Tibial nerve (tissue), 4 donors: ENCODE data around the gene DCAF8L2. TPM values are rescaled to one million over a fixed set of nuclear protein-coding genes. Genes with fewer than 3 reads are reported as not detected.

Experiments used
- DNase-seq, 2 donors: peaks; one replicate each; pipeline ENCODE4 v3.0.0-alpha.2; 2019; ENCODE audit warnings: low spot score in 2 of 2
- H3K27ac ChIP-seq, 4 donors: fragments of 200-600 bp; sonication (generic) in 3 of 4; one replicate each; pipeline ENCODE4 v1.5.1; 2017 to 2019; ENCODE audit warnings: mild to moderate bottlenecking in 1 of 4
- H3K27me3 ChIP-seq, 2 donors: fragments of 200-600 bp; sonication (generic) in 1 of 2; one replicate each; pipeline versions ENCODE4 v1.5.1 to v1.6.0; 2017 to 2019
- H3K36me3 ChIP-seq, 3 donors: fragments of 200-600 bp; sonication (generic); one replicate each; pipeline ENCODE4 v1.5.1; 2018 to 2019
- H3K4me1 ChIP-seq, 4 donors: fragments of 200-600 bp; sonication (generic) in 3 of 4; one replicate each; pipeline ENCODE4 v1.5.1; 2017 to 2019
- H3K4me3 ChIP-seq, 4 donors: fragments of 200-600 bp; sonication (generic) in 3 of 4; one replicate each; pipeline ENCODE4 v1.5.1; 2017 to 2019; ENCODE audit warnings: mild to moderate bottlenecking in 1 of 4, moderate library complexity in 1 of 4
- H3K9me3 ChIP-seq, 4 donors: fragments of 200-600 bp; sonication (generic) in 3 of 4; one replicate each; pipeline ENCODE4 v1.5.1; 2017 to 2019
- EP300 ChIP-seq, 2 donors: sonication (generic); formaldehyde crosslinking; IDR thresholded peaks; one replicate each; pipeline ENCODE4 v1.6.1; 2017; ENCODE audit warnings: antibody characterized with exemption in 2 of 2, mild to moderate bottlenecking in 1 of 2
- POLR2A ChIP-seq, 2 donors: fragments of 450-650 bp; IDR thresholded peaks; one replicate each; pipeline ENCODE4 v1.6.1; 2017; ENCODE audit warnings: antibody characterized with exemption in 2 of 2, mild to moderate bottlenecking in 2 of 2, moderate library complexity in 2 of 2
- WGBS, 2 donors: methylation state at CpG; one replicate each; pipeline ENCODE4 v1.1.5; 2018; 5-methylcytosine and 5-hydroxymethylcytosine counted together
- total RNA-seq, 4 donors: library from RNA; depleted of rRNA; stranded (reverse); fragments of >200 nt; gene quantifications; one replicate each; pipeline ENCODE4 v1.1.0, GENCODE V29; 2016
- TF ChIP-seq, protein P1 (sequence below), 5 experiments: fragments of 200-600 bp in 3 of 5; fragments of 450-650 bp in 2 of 5; sonication (generic) in 3 of 5; IDR thresholded peaks; one replicate each; pipeline ENCODE4 v1.5.1; 2016 to 2019; ENCODE audit warnings: antibody characterized with exemption in 5 of 5, mild to moderate bottlenecking in 3 of 5, moderate library complexity in 2 of 5

DCAF8L2 gene
- total RNA-seq, 4 donors from 2014 or later, result not detected

- DNase-seq, result no peak
- TF ChIP-seq, protein P1, sequence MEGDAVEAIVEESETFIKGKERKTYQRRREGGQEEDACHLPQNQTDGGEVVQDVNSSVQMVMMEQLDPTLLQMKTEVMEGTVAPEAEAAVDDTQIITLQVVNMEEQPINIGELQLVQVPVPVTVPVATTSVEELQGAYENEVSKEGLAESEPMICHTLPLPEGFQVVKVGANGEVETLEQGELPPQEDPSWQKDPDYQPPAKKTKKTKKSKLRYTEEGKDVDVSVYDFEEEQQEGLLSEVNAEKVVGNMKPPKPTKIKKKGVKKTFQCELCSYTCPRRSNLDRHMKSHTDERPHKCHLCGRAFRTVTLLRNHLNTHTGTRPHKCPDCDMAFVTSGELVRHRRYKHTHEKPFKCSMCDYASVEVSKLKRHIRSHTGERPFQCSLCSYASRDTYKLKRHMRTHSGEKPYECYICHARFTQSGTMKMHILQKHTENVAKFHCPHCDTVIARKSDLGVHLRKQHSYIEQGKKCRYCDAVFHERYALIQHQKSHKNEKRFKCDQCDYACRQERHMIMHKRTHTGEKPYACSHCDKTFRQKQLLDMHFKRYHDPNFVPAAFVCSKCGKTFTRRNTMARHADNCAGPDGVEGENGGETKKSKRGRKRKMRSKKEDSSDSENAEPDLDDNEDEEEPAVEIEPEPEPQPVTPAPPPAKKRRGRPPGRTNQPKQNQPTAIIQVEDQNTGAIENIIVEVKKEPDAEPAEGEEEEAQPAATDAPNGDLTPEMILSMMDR (IDR thresholded peaks at IDR 0.05), result no peak
- TF ChIP-seq EP300 (IDR thresholded peaks at IDR 0.05) (no peak), POLR2A (IDR thresholded peaks at IDR 0.05) (no peak)
- 71 to 83% methylated on average over 2 of the region's 2 CpGs for WGBS, 2 donors
- H3K4me3 ChIP-seq, result no peak overlapping the region
- H3K27ac ChIP-seq, result no peak overlapping the region
- no peaks in the 10 kb centered on the region for H3K4me1 ChIP-seq
- H3K36me3 ChIP-seq, result no peaks in the 10 kb centered on the region
- no peaks in the 10 kb centered on the region for H3K9me3 ChIP-seq
- H3K27me3 ChIP-seq, result no peaks in the 10 kb centered on the region
Observed at GRCh38 chrX:27671234-27671633, 81.1 kb downstream of the DCAF8L2 start.

GRCh38 chrX:27674491-27674890 lies 84.3 kb downstream of the DCAF8L2 start:
- Histone ChIP-seq H3K27me3 (no peaks in the 10 kb centered on the region), H3K27ac (no peak overlapping the region), H3K4me3 (no peak overlapping the region), H3K9me3 (no peaks in the 10 kb centered on the region), H3K4me1 (no peaks in the 10 kb centered on the region), H3K36me3 (no peaks in the 10 kb centered on the region)
- WGBS, 2 donors, result 75 to 84% methylated on average over 4 of the region's 4 CpGs
- TF ChIP-seq, protein P1 (IDR thresholded peaks at IDR 0.05), result no peak
- TF ChIP-seq POLR2A (IDR thresholded peaks at IDR 0.05) (no peak), EP300 (IDR thresholded peaks at IDR 0.05) (no peak)
- DNase-seq, result no peak

DNA sequence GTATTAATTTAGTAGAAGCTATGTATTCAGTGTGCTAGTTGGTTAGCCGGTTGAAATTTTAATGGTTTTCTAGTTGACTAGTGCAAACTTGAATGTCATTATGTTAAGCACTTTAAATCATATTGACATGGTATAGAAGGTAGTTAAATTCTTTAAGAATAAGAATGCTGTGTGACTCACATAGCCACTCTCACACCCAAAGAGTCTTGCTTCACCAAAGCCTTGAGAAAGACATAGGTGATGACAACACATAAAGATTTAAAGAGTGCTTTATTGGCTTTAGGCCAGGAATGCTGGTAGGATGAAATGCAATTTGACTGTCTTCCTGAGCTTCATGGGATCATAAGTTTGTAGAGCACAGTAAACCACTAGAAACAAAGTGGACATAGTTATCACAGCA lies 85.3 kb downstream of the DCAF8L2 start:
- no peak overlapping the region for H3K4me3 ChIP-seq
- TF ChIP-seq EP300 (IDR thresholded peaks at IDR 0.05), result no peak
- TF ChIP-seq POLR2A (IDR thresholded peaks at IDR 0.05), result no peak
- no peaks in the 10 kb centered on the region for H3K9me3 ChIP-seq
- H3K27me3 ChIP-seq, result no peaks in the 10 kb centered on the region
- DNase-seq, result no peak
- 92 to 95% methylated on average over 1 of the region's 1 CpG for WGBS, 2 donors
- no peaks in the 10 kb centered on the region for H3K4me1 ChIP-seq
- H3K27ac ChIP-seq, result no peak overlapping the region
- H3K36me3 ChIP-seq, result no peaks in the 10 kb centered on the region

DNA sequence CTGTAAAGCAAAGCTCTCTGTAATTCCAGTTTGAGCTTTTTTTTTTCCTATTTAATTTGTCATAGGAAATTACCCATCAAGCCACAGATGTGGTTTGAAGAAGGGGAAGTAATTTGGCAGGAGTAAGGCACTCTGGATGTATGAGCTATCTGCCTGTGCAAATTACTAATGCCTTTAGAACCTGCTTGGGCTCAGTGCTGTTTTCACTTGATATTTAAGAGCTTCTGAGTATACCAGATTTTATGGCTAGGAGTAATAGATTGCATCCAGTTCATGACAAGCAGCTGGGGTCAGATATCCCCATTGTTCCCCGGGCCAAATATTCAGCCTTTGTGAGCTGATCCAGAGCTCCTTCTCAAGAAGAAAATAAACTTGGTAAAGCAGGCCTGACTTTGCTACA lies 89.1 kb downstream of the DCAF8L2 start:
- H3K27ac ChIP-seq, result no peak overlapping the region
- TF ChIP-seq, protein P1 (IDR thresholded peaks at IDR 0.05), result no peak
- TF ChIP-seq POLR2A (IDR thresholded peaks at IDR 0.05) (no peak), EP300 (IDR thresholded peaks at IDR 0.05) (no peak)
- WGBS, 2 donors, result 23 to 54% methylated on average over 1 of the region's 1 CpG
- no peak overlapping the region for H3K4me3 ChIP-seq
- H3K4me1 ChIP-seq, result no peaks in the 10 kb centered on the region
- no peaks in the 10 kb centered on the region for H3K36me3 ChIP-seq
- H3K9me3 ChIP-seq, result no peaks in the 10 kb centered on the region
- peaks cover 0 to 3% of the 10 kb centered on the region in 2 donors for H3K27me3 ChIP-seq
- DNase-seq, result no peak

DNA sequence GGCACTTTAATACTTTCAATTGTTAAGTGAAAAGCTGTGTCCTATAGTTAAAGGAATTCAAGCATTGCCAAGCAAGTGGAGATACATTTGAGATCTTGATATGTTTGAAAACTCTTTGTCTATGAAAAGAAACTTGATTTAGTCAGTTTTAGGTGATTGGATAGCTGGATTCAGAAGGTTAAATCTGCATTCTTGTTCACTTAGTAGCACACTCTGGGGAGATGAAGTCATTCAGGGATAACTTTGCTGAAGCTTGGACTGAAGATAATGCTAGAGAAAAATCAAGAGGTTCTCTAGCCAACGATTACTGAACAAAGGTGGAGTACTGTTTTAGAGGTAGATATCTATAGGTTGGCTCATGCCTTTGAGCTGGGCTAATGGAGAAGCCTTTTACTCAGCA lies 90.6 kb downstream of the DCAF8L2 start:
- Histone ChIP-seq H3K36me3 (no peaks in the 10 kb centered on the region), H3K27ac (no peak overlapping the region), H3K4me1 (no peaks in the 10 kb centered on the region), H3K9me3 (no peaks in the 10 kb centered on the region), H3K4me3 (no peak overlapping the region), H3K27me3 (peaks cover 0 to 3% of the 10 kb centered on the region in 2 donors)
- WGBS, 2 donors, result 43 to 61% methylated on average over 1 of the region's 1 CpG
- DNase-seq, result no peak
- TF ChIP-seq, protein P1 (IDR thresholded peaks at IDR 0.05), result no peak
- TF ChIP-seq POLR2A (IDR thresholded peaks at IDR 0.05), result no peak
- TF ChIP-seq EP300 (IDR thresholded peaks at IDR 0.05), result no peak
